ENCODE measurements around the gene FCRL1. TPM values are rescaled to one million over a fixed set of nuclear protein-coding genes. Genes with fewer than 3 reads are reported as not detected.

FCRL1 gene
- total RNA-seq, 2 donors from 2014 or later = 0.07 TPM; not detected in 1

GRCh38 chr1:157849229-157849875, 29.4 kb upstream of the FCRL1 start:
- Histone ChIP-seq H3K27me3 (no peaks in the 10 kb centered on the region), H3K4me3 (no peak overlapping the region), H3K9ac (ENCODE audit: low read depth in 2 of 2, low read length in 2 of 2) (no peak overlapping the region), H3K27ac (no peak overlapping the region), H3K9me3 (no peaks in the 10 kb centered on the region), H3K36me3 (no peaks in the 10 kb centered on the region), H3K4me1 (no peaks in the 10 kb centered on the region)
- TF ChIP-seq, protein P1, sequence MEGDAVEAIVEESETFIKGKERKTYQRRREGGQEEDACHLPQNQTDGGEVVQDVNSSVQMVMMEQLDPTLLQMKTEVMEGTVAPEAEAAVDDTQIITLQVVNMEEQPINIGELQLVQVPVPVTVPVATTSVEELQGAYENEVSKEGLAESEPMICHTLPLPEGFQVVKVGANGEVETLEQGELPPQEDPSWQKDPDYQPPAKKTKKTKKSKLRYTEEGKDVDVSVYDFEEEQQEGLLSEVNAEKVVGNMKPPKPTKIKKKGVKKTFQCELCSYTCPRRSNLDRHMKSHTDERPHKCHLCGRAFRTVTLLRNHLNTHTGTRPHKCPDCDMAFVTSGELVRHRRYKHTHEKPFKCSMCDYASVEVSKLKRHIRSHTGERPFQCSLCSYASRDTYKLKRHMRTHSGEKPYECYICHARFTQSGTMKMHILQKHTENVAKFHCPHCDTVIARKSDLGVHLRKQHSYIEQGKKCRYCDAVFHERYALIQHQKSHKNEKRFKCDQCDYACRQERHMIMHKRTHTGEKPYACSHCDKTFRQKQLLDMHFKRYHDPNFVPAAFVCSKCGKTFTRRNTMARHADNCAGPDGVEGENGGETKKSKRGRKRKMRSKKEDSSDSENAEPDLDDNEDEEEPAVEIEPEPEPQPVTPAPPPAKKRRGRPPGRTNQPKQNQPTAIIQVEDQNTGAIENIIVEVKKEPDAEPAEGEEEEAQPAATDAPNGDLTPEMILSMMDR (IDR thresholded peaks at IDR 0.05) = no peak
- DNase-seq = no peak
- intact Hi-C loops (cut with DNase I) = no loop called here

GRCh38 chr1:157844089-157844830, 24.3 kb upstream of the FCRL1 start:
- Histone ChIP-seq H3K27me3 (no peaks in the 10 kb centered on the region), H3K4me3 (no peak overlapping the region), H3K9me3 (no peaks in the 10 kb centered on the region), H3K4me1 (no peaks in the 10 kb centered on the region), H3K9ac (ENCODE audit: low read depth in 2 of 2, low read length in 2 of 2) (no peak overlapping the region), H3K36me3 (no peaks in the 10 kb centered on the region), H3K27ac (no peak overlapping the region)
- DNase-seq = no peak
- TF ChIP-seq, protein P1 (IDR thresholded peaks at IDR 0.05) = no peak
- intact Hi-C loops (cut with DNase I) = no loop called here

DNA sequence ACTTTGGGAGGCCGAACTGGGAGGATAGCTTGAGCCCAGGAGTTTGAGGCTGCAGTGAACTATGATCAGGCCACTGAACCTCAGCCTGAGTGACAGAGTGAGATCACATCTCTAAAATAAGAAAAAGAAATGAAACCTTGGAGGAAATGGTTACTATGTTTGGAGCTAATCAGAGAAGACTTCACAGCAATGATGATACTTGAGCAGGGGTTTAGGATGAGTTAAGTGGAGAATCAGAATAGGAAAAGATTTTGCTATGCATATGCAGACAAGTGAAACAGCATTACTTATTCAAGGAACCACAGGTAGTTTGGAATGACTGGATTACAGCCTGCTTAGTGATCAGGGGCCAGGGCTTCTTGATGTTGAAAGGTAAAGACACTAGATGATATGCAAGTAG, 23.0 kb upstream of the FCRL1 start:
- no peak for DNase-seq
- Histone ChIP-seq H3K36me3 (no peaks in the 10 kb centered on the region), H3K4me1 (no peaks in the 10 kb centered on the region), H3K27ac (no peak overlapping the region), H3K9me3 (no peaks in the 10 kb centered on the region), H3K27me3 (no peaks in the 10 kb centered on the region), H3K4me3 (no peak overlapping the region), H3K9ac (ENCODE audit: low read depth in 2 of 2, low read length in 2 of 2) (no peak overlapping the region)
- intact Hi-C loops (cut with DNase I) = no loop called here
- TF ChIP-seq, protein P1 (IDR thresholded peaks at IDR 0.05) = no peak

DNA sequence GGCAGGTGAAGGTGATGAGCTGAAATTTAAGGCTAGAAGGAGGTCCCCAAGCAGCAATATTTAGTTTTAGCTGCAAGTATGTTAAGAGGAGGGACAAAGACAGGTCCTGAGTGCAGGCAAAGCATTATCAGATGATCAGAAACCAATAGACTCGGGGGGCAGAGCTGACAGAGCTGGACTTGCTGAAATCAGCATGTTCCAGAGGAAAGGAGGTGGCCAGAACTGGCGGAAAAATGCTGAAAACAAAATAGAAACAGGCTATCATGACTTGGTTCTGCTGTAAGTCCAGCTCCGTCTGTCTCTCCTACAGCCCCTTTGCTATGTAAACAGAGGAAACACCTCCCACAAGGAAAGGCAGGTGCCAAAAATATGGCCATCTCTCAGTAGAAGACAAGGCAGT, 21.8 kb upstream of the FCRL1 start, which contains the start of gene CD5L:
TSS of gene CD5L (minus strand) at position 101 of the 400 bp plus-strand sequence. CDS start 107 bp downstream, outside the sequence.
- no peak within 1 kb of the TSS for H3K4me3 ChIP-seq
- intact Hi-C loops (cut with DNase I) = no loop called here
- H3K27ac ChIP-seq = no peak within 1 kb of the TSS
- H3K9me3 ChIP-seq = no peaks in the 10 kb centered on the region
- no peaks in the 10 kb centered on the region for H3K27me3 ChIP-seq
- no peak for DNase-seq
- TF ChIP-seq, protein P1 (IDR thresholded peaks at IDR 0.05) = no peak
- no peaks in the 10 kb centered on the region for H3K36me3 ChIP-seq
- H3K9ac ChIP-seq (ENCODE audit: low read depth in 2 of 2, low read length in 2 of 2) = no peak within 1 kb of the TSS
- H3K4me1 ChIP-seq = no peaks in the 10 kb centered on the region

GRCh38 chr1:157838966-157839365, 19.0 kb upstream of the FCRL1 start:
- H3K4me3 ChIP-seq = no peak overlapping the region
- H3K4me1 ChIP-seq = no peaks in the 10 kb centered on the region
- TF ChIP-seq, protein P1 (IDR thresholded peaks at IDR 0.05) = no peak
- DNase-seq = no peak
- no peaks in the 10 kb centered on the region for H3K27me3 ChIP-seq
- H3K36me3 ChIP-seq = no peaks in the 10 kb centered on the region
- no peak overlapping the region for H3K27ac ChIP-seq
- H3K9ac ChIP-seq (ENCODE audit: low read depth in 2 of 2, low read length in 2 of 2) = no peak overlapping the region
- no peaks in the 10 kb centered on the region for H3K9me3 ChIP-seq
- intact Hi-C loops (cut with DNase I) = no loop called here
